GM10266 (cell line): Measurements from ENCODE around the gene EYA2.

ENCODE experiments used
- DNase-seq: peaks from one replicate; pipeline ENCODE4 v3.0.0; 2012; ENCODE audit errors: extremely low spot score
- CTCF ChIP-seq: IDR thresholded peaks from 2 replicates; pipeline ENCODE4 v1.5.1; 2012; ENCODE audit warnings: mild to moderate bottlenecking, low read depth; ENCODE audit not compliant: control insufficient read depth, insufficient read depth; ENCODE audit errors: missing control alignments

Gene EYA2

GRCh38 chr20:47236639-47236900 lies 341.9 kb downstream of the EYA2 start:
- DNase-seq, result no peak
- TF ChIP-seq CTCF, result no peak

- no peak for TF ChIP-seq CTCF
- DNase-seq, result no peak
Observed at GRCh38 chr20:47237715-47238114, 343.1 kb downstream of the EYA2 start.
